Natural killer cell (primary cell): ENCODE results near the gene OR4L1. TPM values are rescaled to one million over a fixed set of nuclear protein-coding genes. Genes with fewer than 3 reads are reported as not detected.

Experiments used
- ATAC-seq, 3 donors: fragments of 150-1000 bp in 2 of 3; fragments of 200-7000 bp in 1 of 3; cut with Tn5 transposase; 1 replicate in 1 of 3; 2 replicates in 2 of 3; pipeline ENCODE4 v1.10.0; 2021; ENCODE audit warnings: mild to moderate bottlenecking in 2 of 3, moderate library complexity in 2 of 3
- DNase-seq, 2 donors: peaks; one replicate each; pipeline versions ENCODE4 v3.0.0 to v3.0.0-alpha.2; 2013 to 2021; ENCODE audit warnings: mixed read lengths in 1 of 2
- H3K27ac ChIP-seq: one replicate; pipeline ENCODE4 v1.5.1; 2013; ENCODE audit warnings: mild to moderate bottlenecking, low read length
- H3K27me3 ChIP-seq: one replicate; pipeline ENCODE4 v1.6.1; 2013; ENCODE audit warnings: low read length; ENCODE audit not compliant: control insufficient read depth, insufficient read depth
- H3K36me3 ChIP-seq: one replicate; pipeline ENCODE4 v1.6.1; 2013; ENCODE audit warnings: low read length; ENCODE audit not compliant: control insufficient read depth, insufficient read depth
- H3K4me1 ChIP-seq: one replicate; pipeline ENCODE4 v1.6.1; 2013; ENCODE audit warnings: low read length; ENCODE audit not compliant: control insufficient read depth, insufficient read depth
- H3K4me3 ChIP-seq: one replicate; pipeline ENCODE4 v1.5.1; 2013; ENCODE audit warnings: low read length
- H3K9me3 ChIP-seq: one replicate; pipeline ENCODE4 v1.6.1; 2013; ENCODE audit warnings: low read length; ENCODE audit not compliant: control insufficient read depth, insufficient read depth
- H3K27ac Mint-ChIP-seq, 2 donors: one replicate each; pipeline ENCODE4 v1.8.0; 2022; ENCODE audit warnings: mild to moderate bottlenecking in 2 of 2, mixed read lengths in 2 of 2, moderate library complexity in 1 of 2
- H3K27me3 Mint-ChIP-seq, 2 donors: one replicate each; pipeline ENCODE4 v1.8.0; 2022; ENCODE audit warnings: low read depth in 2 of 2, mixed read lengths in 2 of 2
- H3K36me3 Mint-ChIP-seq: one replicate; pipeline ENCODE4 v1.8.0; 2022; ENCODE audit warnings: mixed read lengths
- H3K4me1 Mint-ChIP-seq, 2 donors: one replicate each; pipeline ENCODE4 v1.8.0; 2022; ENCODE audit warnings: mixed read lengths in 2 of 2
- H3K4me3 Mint-ChIP-seq: one replicate; pipeline ENCODE4 v1.8.0; 2022; ENCODE audit warnings: mild to moderate bottlenecking, moderate library complexity, mixed read lengths
- H3K9me3 Mint-ChIP-seq, 2 donors: one replicate each; pipeline ENCODE4 v1.8.0; 2022; ENCODE audit warnings: mixed read lengths in 2 of 2
- WGBS: methylation state at CpG from one replicate; pipeline ENCODE4 v1.1.7; 2013; ENCODE audit warnings: missing lambda C conversion rate; ENCODE audit not compliant: insufficient coverage; 5-methylcytosine and 5-hydroxymethylcytosine counted together
- intact Hi-C: fragments of 100-400 bp; cut with micrococcal nuclease; formaldehyde crosslinking; loops from one replicate; pipeline ENCODE4 v1.14.2; 2022
- total RNA-seq, 4 donors: library from RNA; stranded (reverse); fragments of 120-200 nt in 1 of 4; gene quantifications; one replicate each; pipeline versions ENCODE4 v1.2.3 to v1.2.4, GENCODE V29; 2013 to 2022
- TF ChIP-seq, protein P1 (sequence below): fragments of 200-600 bp; IDR thresholded peaks from one replicate; pipeline ENCODE4 v1.8.0; 2022; ENCODE audit warnings: antibody characterized with exemption

Gene OR4L1
- total RNA-seq, 3 donors from 2014 or later (not counting 1 experiment from before 2014, with no cell fraction given) = not detected

DNA sequence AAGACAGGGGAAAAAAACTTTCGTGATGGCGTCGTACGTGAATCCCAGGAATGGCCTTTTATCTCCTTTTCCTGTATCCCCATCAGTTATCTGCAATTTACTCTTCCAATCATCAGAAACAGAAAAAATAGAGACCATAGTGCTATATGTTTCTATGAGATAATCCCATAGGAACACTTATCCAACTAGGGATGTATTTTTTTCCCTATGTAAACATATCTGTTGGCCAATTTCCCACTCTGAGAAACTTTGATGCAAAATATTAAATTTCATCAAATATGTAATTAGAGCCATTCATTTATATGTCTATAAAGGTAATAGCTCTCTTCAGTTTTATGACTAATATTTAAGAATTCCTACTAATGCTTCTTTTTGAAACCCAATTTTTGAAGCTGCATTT, 23.9 kb upstream of the OR4L1 start, which contains the start of gene OR4K13:
Gene OR4K13, minus strand, starts transcription at position 101 of the 400 bp plus-strand sequence. CDS start 1,280 bp downstream, outside the sequence.
- Mint-ChIP-seq H3K27me3 (no peaks in the 10 kb centered on the region), H3K36me3 (no peaks in the 10 kb centered on the region), H3K4me3 (no peak within 1 kb of the TSS), H3K4me1 (no peaks in the 10 kb centered on the region), H3K27ac (no peak within 1 kb of the TSS), H3K9me3 (peaks cover 2 to 5% of the 10 kb centered on the region in 2 donors)
- ATAC-seq = no peak
- intact Hi-C loops = no loop called here
- 88% methylated on average over 4 of the region's 4 CpGs for WGBS
- Histone ChIP-seq H3K4me3 (no peak within 1 kb of the TSS), H3K9me3 (no peaks in the 10 kb centered on the region), H3K4me1 (no peaks in the 10 kb centered on the region), H3K27ac (no peak within 1 kb of the TSS), H3K36me3 (no peaks in the 10 kb centered on the region), H3K27me3 (no peaks in the 10 kb centered on the region)
- no peak for DNase-seq
- TF ChIP-seq, protein P1, sequence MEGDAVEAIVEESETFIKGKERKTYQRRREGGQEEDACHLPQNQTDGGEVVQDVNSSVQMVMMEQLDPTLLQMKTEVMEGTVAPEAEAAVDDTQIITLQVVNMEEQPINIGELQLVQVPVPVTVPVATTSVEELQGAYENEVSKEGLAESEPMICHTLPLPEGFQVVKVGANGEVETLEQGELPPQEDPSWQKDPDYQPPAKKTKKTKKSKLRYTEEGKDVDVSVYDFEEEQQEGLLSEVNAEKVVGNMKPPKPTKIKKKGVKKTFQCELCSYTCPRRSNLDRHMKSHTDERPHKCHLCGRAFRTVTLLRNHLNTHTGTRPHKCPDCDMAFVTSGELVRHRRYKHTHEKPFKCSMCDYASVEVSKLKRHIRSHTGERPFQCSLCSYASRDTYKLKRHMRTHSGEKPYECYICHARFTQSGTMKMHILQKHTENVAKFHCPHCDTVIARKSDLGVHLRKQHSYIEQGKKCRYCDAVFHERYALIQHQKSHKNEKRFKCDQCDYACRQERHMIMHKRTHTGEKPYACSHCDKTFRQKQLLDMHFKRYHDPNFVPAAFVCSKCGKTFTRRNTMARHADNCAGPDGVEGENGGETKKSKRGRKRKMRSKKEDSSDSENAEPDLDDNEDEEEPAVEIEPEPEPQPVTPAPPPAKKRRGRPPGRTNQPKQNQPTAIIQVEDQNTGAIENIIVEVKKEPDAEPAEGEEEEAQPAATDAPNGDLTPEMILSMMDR = no peak

DNA sequence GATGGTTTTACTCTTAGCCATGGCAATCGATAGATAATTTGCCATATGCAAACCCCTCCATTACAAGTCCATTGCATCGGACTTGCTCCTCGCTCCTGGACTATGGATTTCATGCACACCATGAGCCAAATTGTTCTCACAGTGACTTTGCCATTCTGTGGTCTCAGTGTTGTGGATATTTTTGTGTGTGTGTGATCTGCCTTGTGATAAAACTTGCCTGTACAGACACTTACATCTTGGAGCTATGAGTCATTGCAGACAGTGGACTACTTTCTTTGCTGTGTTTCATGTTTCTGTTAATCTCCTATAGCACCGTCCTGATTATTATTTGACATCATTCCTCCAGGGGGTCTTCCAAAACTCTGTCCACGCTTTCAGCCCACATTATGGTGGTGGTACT, 15.6 kb upstream of the OR4L1 start:
- no peaks in the 10 kb centered on the region for H3K36me3 ChIP-seq
- Mint-ChIP-seq H3K4me3 (no peak overlapping the region), H3K27ac (no peak overlapping the region), H3K27me3 (no peaks in the 10 kb centered on the region), H3K9me3 (peaks cover 2 to 5% of the 10 kb centered on the region in 2 donors), H3K4me1 (no peaks in the 10 kb centered on the region), H3K36me3 (no peaks in the 10 kb centered on the region)
- no peaks in the 10 kb centered on the region for H3K27me3 ChIP-seq
- TF ChIP-seq, protein P1 = no peak
- no peak for ATAC-seq
- H3K4me1 ChIP-seq = no peaks in the 10 kb centered on the region
- no peaks in the 10 kb centered on the region for H3K9me3 ChIP-seq
- DNase-seq = no peak
- no peak overlapping the region for H3K27ac ChIP-seq
- 94% methylated on average over 4 of the region's 5 CpGs for WGBS
- intact Hi-C loops = no loop called here
- H3K4me3 ChIP-seq = no peak overlapping the region

DNA sequence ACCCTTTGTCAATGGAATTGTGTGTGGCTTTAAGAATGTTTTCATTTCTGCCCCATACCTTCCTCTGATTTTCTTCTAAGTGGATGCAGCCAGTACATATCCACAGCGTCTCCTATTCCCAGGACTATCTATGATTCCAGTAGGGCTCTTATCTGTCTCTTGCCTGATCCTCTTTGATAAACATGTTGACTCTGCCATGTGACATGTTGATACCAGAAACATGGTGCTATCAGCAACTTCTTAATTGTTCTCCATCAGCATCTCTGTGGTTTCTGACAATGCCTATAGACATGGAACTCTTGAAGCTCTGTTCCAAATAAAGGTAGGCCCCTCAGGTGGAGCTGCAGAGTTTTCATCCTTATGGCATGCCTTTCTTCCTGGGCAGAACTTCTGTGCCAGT, 11.6 kb upstream of the OR4L1 start:
- Mint-ChIP-seq H3K27ac (no peak overlapping the region), H3K36me3 (no peaks in the 10 kb centered on the region)

More for the DNA sequence above, 11.6 kb upstream of the OR4L1 start:
- Histone ChIP-seq H3K36me3 (no peaks in the 10 kb centered on the region), H3K4me1 (no peaks in the 10 kb centered on the region), H3K27ac (no peak overlapping the region), H3K4me3 (no peak overlapping the region), H3K27me3 (no peaks in the 10 kb centered on the region), H3K9me3 (no peaks in the 10 kb centered on the region)
- no peaks in the 10 kb centered on the region for H3K9me3 Mint-ChIP-seq
- TF ChIP-seq, protein P1 = no peak
- ATAC-seq = no peak
- no peak for DNase-seq
- no peaks in the 10 kb centered on the region for H3K27me3 Mint-ChIP-seq
- H3K4me3 Mint-ChIP-seq = no peak overlapping the region
- no peaks in the 10 kb centered on the region for H3K4me1 Mint-ChIP-seq
- 83% methylated on average over 1 of the region's 1 CpG for WGBS
- intact Hi-C loops = no loop called here
